HG02571 (cell line): ENCODE data around the gene NRAS.

Experiments
- ATAC-seq: cut with Tn5 transposase; IDR thresholded peaks from one replicate; pipeline ENCODE4 v1.9.1; 2021; ENCODE audit warnings: mild to moderate bottlenecking, moderate library complexity; ENCODE audit not compliant: unreplicated experiment

Gene NRAS

GRCh38 chr1:114728553-114728952 is 12.0 kb upstream of the NRAS start:
- ATAC-seq, result no peak

- no peak for ATAC-seq
Observed at GRCh38 chr1:114725230-114725629, 8.7 kb upstream of the NRAS start.

- ATAC-seq, result no peak
Observed at GRCh38 chr1:114723915-114724314, 7.3 kb upstream of the NRAS start.

GRCh38 chr1:114723457-114723856 is 6.9 kb upstream of the NRAS start:
- ATAC-seq, result no peak

GRCh38 chr1:114720492-114720891 is 3.9 kb upstream of the NRAS start:
- no peak for ATAC-seq

- no peak for ATAC-seq
Observed at GRCh38 chr1:114719424-114719787, 2.8 kb upstream of the NRAS start.

- no peak for ATAC-seq
Observed at GRCh38 chr1:114718661-114719423, 2.3 kb upstream of the NRAS start.

- no peak for ATAC-seq
Observed at GRCh38 chr1:114715952-114716303, 643 bp downstream of the NRAS start.

GRCh38 chr1:114712977-114713376 is 3.6 kb downstream of the NRAS start:
- no peak for ATAC-seq

GRCh38 chr1:114710360-114710759 is 6.2 kb downstream of the NRAS start:
- no peak for ATAC-seq

GRCh38 chr1:114707604-114708003 is 9.0 kb downstream of the NRAS start:
- no peak for ATAC-seq

- no peak for ATAC-seq
Observed at GRCh38 chr1:114703242-114703641, 13.3 kb downstream of the NRAS start.

- no peak for ATAC-seq
Observed at GRCh38 chr1:114702737-114703136, 13.8 kb downstream of the NRAS start.

- no peak for ATAC-seq
Observed at GRCh38 chr1:114701931-114702330, 14.6 kb downstream of the NRAS start.

- ATAC-seq, result no peak
Observed at GRCh38 chr1:114700036-114700600, 16.5 kb downstream of the NRAS start.

GRCh38 chr1:114696810-114697209 is 19.8 kb downstream of the NRAS start:
- ATAC-seq, result no peak

GRCh38 chr1:114695430-114696058 is 21.0 kb downstream of the NRAS start, which contains the start of gene AMPD1:
AMPD1 (minus strand) TSS chr1:114695546; CDS start chr1:114695471, 75 bp downstream.
- no peak for ATAC-seq

- ATAC-seq, result no peak
Observed at GRCh38 chr1:114694540-114695310, 21.8 kb downstream of the NRAS start.

- no peak for ATAC-seq
Observed at GRCh38 chr1:114692947-114693346, 23.6 kb downstream of the NRAS start.

- ATAC-seq, result no peak
Observed at GRCh38 chr1:114691061-114691460, 25.5 kb downstream of the NRAS start.

- no peak for ATAC-seq
Observed at GRCh38 chr1:114690148-114690547, 26.4 kb downstream of the NRAS start.

- no peak for ATAC-seq
Observed at GRCh38 chr1:114688526-114688925, 28.0 kb downstream of the NRAS start.
